Natural killer cell (primary cell): ENCODE measurements around the gene FAM120A. TPM values are rescaled to one million over a fixed set of nuclear protein-coding genes. Genes with fewer than 3 reads are reported as not detected.
A peak's percentile ranks its signal among the peaks of the same experiment; 100 is the strongest.

ENCODE experiments used
- ATAC-seq, 3 donors: fragments of 150-1000 bp in 2 of 3; fragments of 200-7000 bp in 1 of 3; cut with Tn5 transposase; 1 replicate in 1 of 3; 2 replicates in 2 of 3; pipeline ENCODE4 v1.10.0; 2021; ENCODE audit warnings: mild to moderate bottlenecking in 2 of 3, moderate library complexity in 2 of 3
- DNase-seq, 2 donors: peaks; one replicate each; pipeline versions ENCODE4 v3.0.0 to v3.0.0-alpha.2; 2013 to 2021; ENCODE audit warnings: mixed read lengths in 1 of 2
- H3K27ac ChIP-seq: one replicate; pipeline ENCODE4 v1.5.1; 2013; ENCODE audit warnings: mild to moderate bottlenecking, low read length
- H3K27me3 ChIP-seq: one replicate; pipeline ENCODE4 v1.6.1; 2013; ENCODE audit warnings: low read length; ENCODE audit not compliant: control insufficient read depth, insufficient read depth
- H3K36me3 ChIP-seq: one replicate; pipeline ENCODE4 v1.6.1; 2013; ENCODE audit warnings: low read length; ENCODE audit not compliant: control insufficient read depth, insufficient read depth
- H3K4me1 ChIP-seq: one replicate; pipeline ENCODE4 v1.6.1; 2013; ENCODE audit warnings: low read length; ENCODE audit not compliant: control insufficient read depth, insufficient read depth
- H3K4me3 ChIP-seq: one replicate; pipeline ENCODE4 v1.5.1; 2013; ENCODE audit warnings: low read length
- H3K9me3 ChIP-seq: one replicate; pipeline ENCODE4 v1.6.1; 2013; ENCODE audit warnings: low read length; ENCODE audit not compliant: control insufficient read depth, insufficient read depth
- H3K27ac Mint-ChIP-seq, 2 donors: one replicate each; pipeline ENCODE4 v1.8.0; 2022; ENCODE audit warnings: mild to moderate bottlenecking in 2 of 2, mixed read lengths in 2 of 2, moderate library complexity in 1 of 2
- H3K27me3 Mint-ChIP-seq, 2 donors: one replicate each; pipeline ENCODE4 v1.8.0; 2022; ENCODE audit warnings: low read depth in 2 of 2, mixed read lengths in 2 of 2
- H3K36me3 Mint-ChIP-seq: one replicate; pipeline ENCODE4 v1.8.0; 2022; ENCODE audit warnings: mixed read lengths
- H3K4me1 Mint-ChIP-seq, 2 donors: one replicate each; pipeline ENCODE4 v1.8.0; 2022; ENCODE audit warnings: mixed read lengths in 2 of 2
- H3K4me3 Mint-ChIP-seq: one replicate; pipeline ENCODE4 v1.8.0; 2022; ENCODE audit warnings: mild to moderate bottlenecking, moderate library complexity, mixed read lengths
- H3K9me3 Mint-ChIP-seq, 2 donors: one replicate each; pipeline ENCODE4 v1.8.0; 2022; ENCODE audit warnings: mixed read lengths in 2 of 2
- WGBS: methylation state at CpG from one replicate; pipeline ENCODE4 v1.1.7; 2013; ENCODE audit warnings: missing lambda C conversion rate; ENCODE audit not compliant: insufficient coverage; 5-methylcytosine and 5-hydroxymethylcytosine counted together
- intact Hi-C: fragments of 100-400 bp; cut with micrococcal nuclease; formaldehyde crosslinking; loops from one replicate; pipeline ENCODE4 v1.14.2; 2022
- total RNA-seq, 4 donors: library from RNA; stranded (reverse); fragments of 120-200 nt in 1 of 4; gene quantifications; one replicate each; pipeline versions ENCODE4 v1.2.3 to v1.2.4, GENCODE V29; 2013 to 2022
- TF ChIP-seq, protein P1 (sequence below): fragments of 200-600 bp; IDR thresholded peaks from one replicate; pipeline ENCODE4 v1.8.0; 2022; ENCODE audit warnings: antibody characterized with exemption

Gene FAM120A
- total RNA-seq, 3 donors from 2014 or later (not counting 1 experiment from before 2014, with no cell fraction given): 87.7 to 96.1 (median 91.5) TPM

DNA sequence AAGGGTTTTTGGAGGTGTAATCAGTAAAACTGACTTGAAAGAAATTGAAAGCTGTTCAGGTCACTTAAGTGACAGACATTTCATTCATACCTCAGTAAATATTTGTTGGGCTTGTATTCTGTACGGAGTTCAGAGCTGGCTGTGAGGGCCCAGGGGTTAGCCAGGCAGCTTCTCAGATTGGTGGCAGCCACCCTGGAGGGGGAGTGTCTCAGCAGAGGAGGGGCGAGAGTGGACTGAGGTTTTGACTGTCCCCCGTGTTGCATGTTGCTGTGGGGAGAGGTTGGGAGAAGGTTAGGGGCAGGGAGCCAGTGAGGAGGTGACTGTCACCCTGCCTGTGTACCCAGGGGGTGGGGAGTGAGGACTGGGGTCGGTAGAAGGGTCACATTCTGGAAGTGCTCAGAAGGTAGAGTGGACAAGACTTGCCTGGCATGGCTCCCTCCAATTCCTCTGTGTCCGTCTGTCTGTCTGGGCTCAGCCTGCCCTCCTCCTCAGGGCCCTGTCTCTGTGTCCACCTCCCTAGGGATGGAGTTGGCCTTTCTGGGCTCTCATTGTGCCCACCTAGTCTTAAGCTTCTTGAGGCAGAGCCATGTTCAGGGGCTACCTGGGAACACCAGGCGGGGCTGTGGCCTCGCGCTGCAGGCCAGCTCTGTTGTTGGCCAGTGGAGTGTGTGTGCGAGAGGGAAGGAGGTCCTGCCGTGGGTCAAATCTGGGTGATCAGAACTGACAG, 129.3 kb downstream of the FAM120A start:
- Mint-ChIP-seq H3K36me3 (no peaks in the 10 kb centered on the region), H3K27ac (peak overlapping the region in 1 of 2 donors; percentile 57), H3K4me3 (no peak overlapping the region), H3K4me1 (peaks cover 52 to 72% of the 10 kb centered on the region in 2 donors), H3K9me3 (no peaks in the 10 kb centered on the region), H3K27me3 (no peaks in the 10 kb centered on the region)
- WGBS: 86% methylated on average over 10 of the region's 10 CpGs
- Histone ChIP-seq H3K9me3 (no peaks in the 10 kb centered on the region), H3K4me1 (peaks cover 14% of the 10 kb centered on the region), H3K4me3 (no peak overlapping the region), H3K36me3 (no peaks in the 10 kb centered on the region), H3K27me3 (no peaks in the 10 kb centered on the region), H3K27ac (no peak overlapping the region)
- DNase-seq: no peak
- intact Hi-C loops: no loop called here
- ATAC-seq: no peak
- TF ChIP-seq, protein P1, sequence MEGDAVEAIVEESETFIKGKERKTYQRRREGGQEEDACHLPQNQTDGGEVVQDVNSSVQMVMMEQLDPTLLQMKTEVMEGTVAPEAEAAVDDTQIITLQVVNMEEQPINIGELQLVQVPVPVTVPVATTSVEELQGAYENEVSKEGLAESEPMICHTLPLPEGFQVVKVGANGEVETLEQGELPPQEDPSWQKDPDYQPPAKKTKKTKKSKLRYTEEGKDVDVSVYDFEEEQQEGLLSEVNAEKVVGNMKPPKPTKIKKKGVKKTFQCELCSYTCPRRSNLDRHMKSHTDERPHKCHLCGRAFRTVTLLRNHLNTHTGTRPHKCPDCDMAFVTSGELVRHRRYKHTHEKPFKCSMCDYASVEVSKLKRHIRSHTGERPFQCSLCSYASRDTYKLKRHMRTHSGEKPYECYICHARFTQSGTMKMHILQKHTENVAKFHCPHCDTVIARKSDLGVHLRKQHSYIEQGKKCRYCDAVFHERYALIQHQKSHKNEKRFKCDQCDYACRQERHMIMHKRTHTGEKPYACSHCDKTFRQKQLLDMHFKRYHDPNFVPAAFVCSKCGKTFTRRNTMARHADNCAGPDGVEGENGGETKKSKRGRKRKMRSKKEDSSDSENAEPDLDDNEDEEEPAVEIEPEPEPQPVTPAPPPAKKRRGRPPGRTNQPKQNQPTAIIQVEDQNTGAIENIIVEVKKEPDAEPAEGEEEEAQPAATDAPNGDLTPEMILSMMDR: no peak

DNA sequence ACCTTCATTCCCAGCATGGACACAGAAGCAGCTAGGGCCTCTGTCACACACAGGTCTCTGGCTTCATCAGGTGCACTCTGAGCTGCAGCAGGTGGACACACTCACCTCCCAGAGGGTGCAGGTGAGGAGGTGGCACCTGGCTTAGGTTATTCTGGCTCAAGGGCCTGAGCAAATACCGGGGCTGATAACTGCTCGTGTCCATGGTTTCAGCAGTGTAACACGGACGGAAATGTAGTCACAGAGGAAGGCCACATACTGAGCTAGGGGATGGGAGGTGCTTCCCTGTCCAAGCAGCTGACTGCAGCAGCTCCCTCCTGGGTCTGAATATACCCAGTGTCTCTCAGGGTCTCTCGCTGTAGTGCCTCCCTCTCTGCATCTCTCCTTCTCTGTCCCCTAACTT, 130.6 kb downstream of the FAM120A start:
- no peak overlapping the region for H3K27ac Mint-ChIP-seq
- no peaks in the 10 kb centered on the region for H3K9me3 Mint-ChIP-seq
- H3K36me3 Mint-ChIP-seq: no peaks in the 10 kb centered on the region
- TF ChIP-seq, protein P1: no peak
- intact Hi-C loops: no loop called here
- Histone ChIP-seq H3K27ac (no peak overlapping the region), H3K9me3 (no peaks in the 10 kb centered on the region), H3K4me3 (no peak overlapping the region), H3K27me3 (no peaks in the 10 kb centered on the region), H3K4me1 (peaks cover 14% of the 10 kb centered on the region), H3K36me3 (no peaks in the 10 kb centered on the region)
- ATAC-seq (peak in 1 of 3 donors; percentile 22), DNase-seq (no peak)
- no peak overlapping the region for H3K4me3 Mint-ChIP-seq
- H3K4me1 Mint-ChIP-seq: peaks cover 52 to 79% of the 10 kb centered on the region in 2 donors
- WGBS: 86% methylated on average over 5 of the region's 5 CpGs
- no peaks in the 10 kb centered on the region for H3K27me3 Mint-ChIP-seq

DNA sequence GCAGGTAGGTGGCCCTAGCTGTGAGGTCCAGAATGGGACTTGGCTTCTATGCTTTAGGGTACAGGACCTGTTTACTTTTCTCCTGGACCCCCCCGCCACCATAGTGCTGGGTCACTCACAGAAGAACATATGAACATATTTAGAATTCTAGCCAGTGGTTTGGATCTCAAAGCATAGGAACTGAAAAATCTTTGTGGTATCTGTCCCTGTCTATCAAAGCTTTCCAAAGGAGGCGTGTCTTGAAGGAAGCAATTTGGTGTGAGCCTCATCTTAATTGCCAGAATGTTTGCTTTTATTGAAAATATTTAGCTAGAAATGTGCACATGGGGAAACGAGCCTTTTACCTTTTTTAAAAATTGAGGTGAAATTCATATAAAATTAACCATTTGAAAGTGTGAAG, 131.1 kb downstream of the FAM120A start:
- ATAC-seq (no peak), DNase-seq (no peak)
- no peak overlapping the region for H3K27ac Mint-ChIP-seq
- H3K4me3 Mint-ChIP-seq: no peak overlapping the region
- Histone ChIP-seq H3K4me1 (peaks cover 11% of the 10 kb centered on the region), H3K36me3 (no peaks in the 10 kb centered on the region), H3K27me3 (no peaks in the 10 kb centered on the region), H3K27ac (no peak overlapping the region), H3K9me3 (no peaks in the 10 kb centered on the region), H3K4me3 (no peak overlapping the region)
- peaks cover 52 to 81% of the 10 kb centered on the region in 2 donors for H3K4me1 Mint-ChIP-seq
- no peaks in the 10 kb centered on the region for H3K27me3 Mint-ChIP-seq
- TF ChIP-seq, protein P1: no peak
- no peaks in the 10 kb centered on the region for H3K36me3 Mint-ChIP-seq
- no peaks in the 10 kb centered on the region for H3K9me3 Mint-ChIP-seq
- 92% methylated on average over 3 of the region's 3 CpGs for WGBS
- intact Hi-C loops: no loop called here

DNA sequence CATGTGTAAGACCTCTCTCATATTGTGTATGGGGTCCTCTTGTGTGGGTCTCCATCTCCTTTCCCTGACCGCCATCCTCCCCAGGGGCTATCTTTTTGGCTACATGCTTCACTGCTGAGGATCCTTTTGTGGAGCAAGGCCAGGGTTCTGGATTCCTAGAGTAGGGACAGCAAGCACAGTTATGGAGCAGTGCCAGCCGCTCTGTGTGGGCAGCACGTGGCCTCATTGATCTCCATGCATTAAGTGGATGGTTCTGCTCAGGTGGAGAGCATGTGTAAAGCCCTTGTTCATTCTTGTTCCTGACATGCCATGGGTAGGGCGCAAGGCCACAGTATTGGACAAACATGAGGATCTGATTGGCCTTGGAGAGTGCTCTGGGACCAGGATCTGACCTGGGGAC, 133.8 kb downstream of the FAM120A start:
- Mint-ChIP-seq H3K27me3 (no peaks in the 10 kb centered on the region), H3K4me1 (peaks cover 35 to 69% of the 10 kb centered on the region in 2 donors), H3K9me3 (no peaks in the 10 kb centered on the region), H3K27ac (no peak overlapping the region), H3K4me3 (no peak overlapping the region), H3K36me3 (no peaks in the 10 kb centered on the region)
- 100% methylated on average over 4 of the region's 4 CpGs for WGBS
- H3K27ac ChIP-seq: no peak overlapping the region
- TF ChIP-seq, protein P1: no peak
- no peak overlapping the region for H3K4me3 ChIP-seq
- no peaks in the 10 kb centered on the region for H3K36me3 ChIP-seq
- intact Hi-C loops: no loop called here
- DNase-seq (no peak), ATAC-seq (no peak)
- H3K4me1 ChIP-seq: peaks cover 3% of the 10 kb centered on the region
- H3K9me3 ChIP-seq: no peaks in the 10 kb centered on the region
- H3K27me3 ChIP-seq: no peaks in the 10 kb centered on the region
